KMS-11 (cell line): ENCODE results near the gene CYBA.

Experiments
- H2AFZ ChIP-seq: fragments of 200-600 bp; sonication (generic); 2 replicates; pipeline ENCODE4 v1.6.1; 2016; ENCODE audit warnings: antibody characterized with exemption, mixed run types, low read depth
- H3K27ac ChIP-seq: fragments of 200-600 bp; sonication (generic); 2 replicates; pipeline ENCODE4 v1.6.1; 2016; ENCODE audit warnings: mild to moderate bottlenecking, mixed run types
- H3K27me3 ChIP-seq: fragments of 200-600 bp; sonication (generic); 2 replicates; pipeline ENCODE4 v1.6.1; 2017; ENCODE audit warnings: mild to moderate bottlenecking, low read depth, mixed run types, moderate library complexity; ENCODE audit not compliant: insufficient read depth
- H3K36me3 ChIP-seq: fragments of 200-600 bp; sonication (generic); 2 replicates; pipeline ENCODE4 v1.6.1; 2017; ENCODE audit warnings: mild to moderate bottlenecking, mixed run types; ENCODE audit not compliant: insufficient read depth
- H3K4me1 ChIP-seq: fragments of 200-600 bp; sonication (generic); 2 replicates; pipeline ENCODE4 v1.6.1; 2016; ENCODE audit warnings: mild to moderate bottlenecking, low read depth, mixed run types; ENCODE audit not compliant: poor library complexity, severe bottlenecking
- H3K4me2 ChIP-seq: fragments of 200-600 bp; sonication (generic); 2 replicates; pipeline ENCODE4 v1.7.0; 2016; ENCODE audit warnings: mild to moderate bottlenecking, mixed run types
- H3K4me3 ChIP-seq: fragments of 200-600 bp; sonication (generic); IDR thresholded peaks from 2 replicates; pipeline ENCODE4 v1.6.1; 2017; ENCODE audit warnings: low read depth, low read length, mixed read lengths; ENCODE audit not compliant: insufficient read depth
- H3K79me2 ChIP-seq: fragments of 200-600 bp; sonication (generic); 2 replicates; pipeline ENCODE4 v1.6.1; 2016; ENCODE audit warnings: low read depth, mixed run types; ENCODE audit not compliant: insufficient read depth
- H3K9ac ChIP-seq: fragments of 200-600 bp; sonication (generic); 2 replicates; pipeline ENCODE4 v1.6.1; 2016; ENCODE audit warnings: mild to moderate bottlenecking, mixed run types
- H4K20me1 ChIP-seq: fragments of 200-600 bp; sonication (generic); 2 replicates; pipeline ENCODE4 v1.6.1; 2016; ENCODE audit warnings: mild to moderate bottlenecking, mixed run types; ENCODE audit not compliant: insufficient read depth
- TF ChIP-seq, protein P1 (sequence below): fragments of 200-600 bp; sonication (generic); conservative IDR thresholded peaks from 2 replicates; pipeline ENCODE4 v1.6.1; 2017; ENCODE audit warnings: low read depth, mild to moderate bottlenecking, antibody characterized with exemption, low read length, moderate library complexity, mixed read lengths

CYBA gene

DNA sequence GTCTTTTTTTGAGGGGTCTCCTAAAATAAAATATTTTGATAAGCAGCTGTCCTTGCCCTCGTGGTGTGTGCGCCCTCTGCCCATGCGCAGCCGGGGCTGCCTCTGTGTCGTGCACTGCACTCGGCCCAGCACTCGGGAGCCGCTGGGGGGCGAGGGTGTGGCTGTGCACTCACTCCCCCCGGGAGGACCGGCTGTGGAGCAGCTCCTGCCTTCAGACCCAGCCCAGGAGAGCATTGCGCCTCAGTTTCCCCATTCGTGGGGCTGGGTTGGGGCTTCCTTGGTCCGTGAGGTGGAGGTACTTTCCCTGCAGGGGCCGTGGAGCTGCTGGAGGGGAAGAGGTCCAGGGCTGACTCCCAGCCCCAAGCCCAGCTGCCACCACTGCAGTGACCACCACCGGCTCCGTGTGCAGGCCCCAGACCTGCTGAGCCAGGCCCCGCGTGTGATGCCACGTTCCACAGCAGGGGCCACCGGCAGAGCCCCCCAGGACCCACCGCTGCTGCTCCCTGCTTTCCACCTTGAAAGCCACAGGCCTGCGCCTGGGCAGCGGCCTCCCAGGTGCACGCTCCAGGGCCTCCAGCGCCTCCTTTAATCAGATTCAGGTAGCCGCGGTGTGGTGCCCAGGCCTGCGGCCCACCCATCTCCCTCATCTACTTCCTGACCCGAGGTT lies 18.8 kb downstream of the CYBA start:
- no peak overlapping the region for H3K27ac ChIP-seq
- H2AFZ ChIP-seq: no peak overlapping the region
- no peak overlapping the region for H3K4me3 ChIP-seq
- TF ChIP-seq, protein P1, sequence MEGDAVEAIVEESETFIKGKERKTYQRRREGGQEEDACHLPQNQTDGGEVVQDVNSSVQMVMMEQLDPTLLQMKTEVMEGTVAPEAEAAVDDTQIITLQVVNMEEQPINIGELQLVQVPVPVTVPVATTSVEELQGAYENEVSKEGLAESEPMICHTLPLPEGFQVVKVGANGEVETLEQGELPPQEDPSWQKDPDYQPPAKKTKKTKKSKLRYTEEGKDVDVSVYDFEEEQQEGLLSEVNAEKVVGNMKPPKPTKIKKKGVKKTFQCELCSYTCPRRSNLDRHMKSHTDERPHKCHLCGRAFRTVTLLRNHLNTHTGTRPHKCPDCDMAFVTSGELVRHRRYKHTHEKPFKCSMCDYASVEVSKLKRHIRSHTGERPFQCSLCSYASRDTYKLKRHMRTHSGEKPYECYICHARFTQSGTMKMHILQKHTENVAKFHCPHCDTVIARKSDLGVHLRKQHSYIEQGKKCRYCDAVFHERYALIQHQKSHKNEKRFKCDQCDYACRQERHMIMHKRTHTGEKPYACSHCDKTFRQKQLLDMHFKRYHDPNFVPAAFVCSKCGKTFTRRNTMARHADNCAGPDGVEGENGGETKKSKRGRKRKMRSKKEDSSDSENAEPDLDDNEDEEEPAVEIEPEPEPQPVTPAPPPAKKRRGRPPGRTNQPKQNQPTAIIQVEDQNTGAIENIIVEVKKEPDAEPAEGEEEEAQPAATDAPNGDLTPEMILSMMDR: no peak
- no peaks in the 10 kb centered on the region for H4K20me1 ChIP-seq
- H3K4me1 ChIP-seq: peaks cover 22% of the 10 kb centered on the region
- H3K9ac ChIP-seq: no peak overlapping the region
- H3K36me3 ChIP-seq: no peaks in the 10 kb centered on the region
- no peak overlapping the region for H3K4me2 ChIP-seq
- H3K27me3 ChIP-seq: peaks cover 19% of the 10 kb centered on the region; the same call in 1 of the 2 replicates
- H3K79me2 ChIP-seq: no peaks in the 10 kb centered on the region

GRCh38 chr16:88631384-88631783 lies 19.5 kb downstream of the CYBA start:
- Histone ChIP-seq H2AFZ (no peak overlapping the region), H3K27me3 (peaks cover 16% of the 10 kb centered on the region; the same call in 1 of the 2 replicates), H3K4me2 (no peak overlapping the region), H3K4me3 (no peak overlapping the region), H3K9ac (no peak overlapping the region), H3K27ac (no peak overlapping the region), H4K20me1 (no peaks in the 10 kb centered on the region), H3K36me3 (no peaks in the 10 kb centered on the region), H3K79me2 (no peaks in the 10 kb centered on the region), H3K4me1 (peaks cover 22% of the 10 kb centered on the region)
- TF ChIP-seq, protein P1: no peak

- no peak overlapping the region for H3K4me3 ChIP-seq
- TF ChIP-seq, protein P1: no peak
- no peaks in the 10 kb centered on the region for H3K36me3 ChIP-seq
- H3K4me1 ChIP-seq: peaks cover 22% of the 10 kb centered on the region
- H2AFZ ChIP-seq: no peak overlapping the region
- peaks cover 12% of the 10 kb centered on the region; the same call in 1 of the 2 replicates for H3K27me3 ChIP-seq
- H4K20me1 ChIP-seq: no peaks in the 10 kb centered on the region
- H3K4me2 ChIP-seq: no peak overlapping the region
- no peaks in the 10 kb centered on the region for H3K79me2 ChIP-seq
- H3K27ac ChIP-seq: no peak overlapping the region
- no peak overlapping the region for H3K9ac ChIP-seq
These were observed 19.9 kb downstream of the CYBA start for GRCh38 chr16:88630941-88631340.

DNA sequence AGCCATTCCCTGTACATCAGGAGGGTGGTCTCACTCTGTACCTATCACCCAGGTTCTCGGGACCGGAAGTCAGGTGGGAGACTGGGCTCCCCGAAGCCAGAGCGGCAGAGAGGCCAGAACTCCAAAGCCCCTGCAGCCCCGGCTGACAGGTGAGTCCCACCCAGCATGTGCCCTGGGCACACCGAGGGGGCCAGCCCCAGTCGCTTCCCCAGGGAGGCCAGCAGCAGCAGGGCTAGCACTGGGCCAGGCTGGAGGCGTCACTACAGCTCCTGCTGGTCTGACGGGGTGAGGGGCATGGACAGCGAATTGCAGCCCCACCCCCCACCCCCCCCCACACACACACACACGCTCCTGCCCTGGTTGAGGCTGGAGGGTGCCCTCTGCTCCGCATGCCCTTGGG lies 20.4 kb downstream of the CYBA start:
- Histone ChIP-seq H3K4me2 (no peak overlapping the region), H3K4me3 (no peak overlapping the region), H3K27me3 (peaks cover 7% of the 10 kb centered on the region; the same call in 1 of the 2 replicates), H3K27ac (no peak overlapping the region), H3K36me3 (no peaks in the 10 kb centered on the region), H3K4me1 (peaks cover 22% of the 10 kb centered on the region), H4K20me1 (no peaks in the 10 kb centered on the region), H3K79me2 (no peaks in the 10 kb centered on the region), H3K9ac (no peak overlapping the region), H2AFZ (no peak overlapping the region)
- TF ChIP-seq, protein P1: no peak
